Testis (tissue), 2 donors: ENCODE data around the gene URM1.

Experiments used
- CTCF ChIP-seq, 3 experiments: fragments of 450-650 bp in 2 of 3; fragments of 200-600 bp in 1 of 3; sonication (generic) in 1 of 3; IDR thresholded peaks; one replicate each; pipeline ENCODE4 v1.5.1; 2016 to 2019; ENCODE audit warnings: antibody characterized with exemption in 3 of 3, mild to moderate bottlenecking in 2 of 3, moderate library complexity in 1 of 3
- POLR2A ChIP-seq: fragments of 450-650 bp; IDR thresholded peaks from one replicate; pipeline ENCODE4 v1.6.1; 2017; ENCODE audit warnings: antibody characterized with exemption, mild to moderate bottlenecking, moderate library complexity

- TF ChIP-seq POLR2A (no peak), CTCF (IDR thresholded peaks at IDR 0.05) (no peak)
Measured at GRCh38 chr9:128324401-128324800, 46.8 kb upstream of the URM1 start.
